Neural progenitor cell (in vitro differentiated cells): ENCODE data around the gene KEAP1. TPM values are rescaled to one million over a fixed set of nuclear protein-coding genes. Genes with fewer than 3 reads are reported as not detected.
"Not testable (repeated sequence)": the region's sequence is repeated elsewhere in the genome, so short reads cannot be mapped to it uniquely, and the experiment has no call there.

Experiments used
- DNase-seq: peaks from one replicate; pipeline ENCODE4 v3.0.0-alpha.2; 2016; ENCODE audit warnings: low spot score
- H2AFZ ChIP-seq: fragments of 200-600 bp; sonication (generic); replicated peaks from 2 replicates; pipeline ENCODE4 v1.6.1; 2016; ENCODE audit warnings: antibody characterized with exemption
- H3F3A ChIP-seq: fragments of 200-600 bp; sonication (generic); 2 replicates; pipeline ENCODE4 v1.6.1; 2016; ENCODE audit warnings: antibody characterized with exemption, low read depth
- H3K27ac ChIP-seq: fragments of 200-600 bp; sonication (generic); 2 replicates; pipeline ENCODE4 v1.5.1; 2016; ENCODE audit warnings: mild to moderate bottlenecking
- H3K27me3 ChIP-seq: fragments of 200-600 bp; sonication (generic); 2 replicates; pipeline ENCODE4 v1.6.1; 2016; ENCODE audit warnings: mild to moderate bottlenecking, moderate library complexity
- H3K36me3 ChIP-seq: fragments of 200-600 bp; sonication (generic); 2 replicates; pipeline ENCODE4 v1.5.1; 2016
- H3K4me1 ChIP-seq: fragments of 200-600 bp; sonication (generic); 2 replicates; pipeline ENCODE4 v1.6.1; 2016; ENCODE audit warnings: mixed run types
- H3K4me2 ChIP-seq: fragments of 200-600 bp; sonication (generic); 2 replicates; pipeline ENCODE4 v1.6.1; 2016
- H3K4me3 ChIP-seq: fragments of 200-600 bp; sonication (generic); 2 replicates; pipeline ENCODE4 v1.5.1; 2016
- H3K79me2 ChIP-seq: fragments of 200-600 bp; sonication (generic); 2 replicates; pipeline ENCODE4 v1.6.1; 2016; ENCODE audit warnings: low read depth
- H3K9ac ChIP-seq: fragments of 200-600 bp; sonication (generic); 2 replicates; pipeline ENCODE4 v1.6.1; 2016
- H3K9me3 ChIP-seq: fragments of 200-600 bp; sonication (generic); 2 replicates; pipeline ENCODE4 v1.5.1; 2016; ENCODE audit warnings: low read depth
- H4K20me1 ChIP-seq: fragments of 200-600 bp; sonication (generic); 2 replicates; pipeline ENCODE4 v1.6.1; 2016; ENCODE audit warnings: low read depth
- H3K27ac Mint-ChIP-seq: 3 replicates; pipeline ENCODE4 v1.8.0; 2021; ENCODE audit warnings: mixed read lengths
- H3K27me3 Mint-ChIP-seq: 2 replicates; pipeline ENCODE4 v1.8.0; 2022; ENCODE audit warnings: low read depth, mild to moderate bottlenecking, inconsistent platforms, moderate library complexity, mixed read lengths; ENCODE audit not compliant: insufficient read depth
- H3K36me3 Mint-ChIP-seq: 3 replicates; pipeline ENCODE4 v1.8.0; 2021; ENCODE audit warnings: mixed read lengths
- H3K4me1 Mint-ChIP-seq: 3 replicates; pipeline ENCODE4 v1.8.0; 2021; ENCODE audit warnings: mixed read lengths
- H3K4me3 Mint-ChIP-seq: 3 replicates; pipeline ENCODE4 v1.8.0; 2021; ENCODE audit warnings: mild to moderate bottlenecking, moderate library complexity, mixed read lengths
- H3K9me3 Mint-ChIP-seq: 3 replicates; pipeline ENCODE4 v1.8.0; 2020; ENCODE audit warnings: mixed read lengths
- CTCF ChIP-seq: fragments of 200-600 bp; sonication (generic); IDR thresholded peaks from 2 replicates; pipeline ENCODE4 v1.5.1; 2017; ENCODE audit warnings: antibody characterized with exemption, mild to moderate bottlenecking
- EZH2 ChIP-seq: fragments of 200-600 bp; sonication (generic); IDR thresholded peaks from 2 replicates; pipeline ENCODE4 v1.6.1; 2017; ENCODE audit warnings: antibody characterized with exemption, mild to moderate bottlenecking, moderate library complexity
- EZH2phosphoT487 ChIP-seq: fragments of 200-600 bp; sonication (generic); IDR thresholded peaks from 2 replicates; pipeline ENCODE4 v1.6.1; 2017; ENCODE audit warnings: antibody characterized with exemption
- total RNA-seq: library from RNA; depleted of rRNA; stranded (reverse); fragments of >200 nt; gene quantifications from 2 replicates; pipeline ENCODE4 v1.2.3, GENCODE V29; 2015; ENCODE audit warnings: low replicate concordance

Gene KEAP1
- total RNA-seq, 1 donor from 2014 or later, result 25.2 TPM

- no peak for DNase-seq
- Mint-ChIP-seq H3K4me3 (no peak overlapping the region), H3K36me3 (no peaks in the 10 kb centered on the region), H3K9me3 (no peaks in the 10 kb centered on the region), H3K4me1 (peaks cover 16% of the 10 kb centered on the region), H3K27ac (peak overlapping the region; percentile 90), H3K27me3 (peaks cover 3% of the 10 kb centered on the region)
- Histone ChIP-seq H3K9ac (no peak overlapping the region), H2AFZ (no peak overlapping the region), H3K36me3 (no peaks in the 10 kb centered on the region), H3F3A (no peaks in the 10 kb centered on the region), H3K4me3 (no peak overlapping the region), H3K79me2 (no peaks in the 10 kb centered on the region), H3K27ac (no peak overlapping the region), H3K4me2 (no peak overlapping the region), H4K20me1 (no peaks in the 10 kb centered on the region), H3K4me1 (peaks cover 21% of the 10 kb centered on the region), H3K9me3 (no peaks in the 10 kb centered on the region), H3K27me3 (peaks cover 5% of the 10 kb centered on the region)
- no peak for TF ChIP-seq EZH2phosphoT487
- no peak for TF ChIP-seq CTCF
- no peak for TF ChIP-seq EZH2
These were observed 36.0 kb downstream of the KEAP1 start for GRCh38 chr19:10467104-10467706.

- Histone ChIP-seq H3K27me3 (peaks cover 11% of the 10 kb centered on the region), H3K79me2 (no peaks in the 10 kb centered on the region), H3K27ac (no peak overlapping the region), H4K20me1 (no peaks in the 10 kb centered on the region), H3K36me3 (no peaks in the 10 kb centered on the region), H3K4me1 (peaks cover 23% of the 10 kb centered on the region), H3K4me3 (no peak overlapping the region), H3K4me2 (no peak overlapping the region), H3K9ac (no peak overlapping the region), H3K9me3 (no peaks in the 10 kb centered on the region), H3F3A (peaks cover 6% of the 10 kb centered on the region), H2AFZ (no peak overlapping the region)
- Mint-ChIP-seq H3K27me3 (peaks cover 2% of the 10 kb centered on the region), H3K36me3 (no peaks in the 10 kb centered on the region), H3K9me3 (no peaks in the 10 kb centered on the region), H3K27ac (no peak overlapping the region), H3K4me3 (no peak overlapping the region), H3K4me1 (peaks cover 20% of the 10 kb centered on the region)
- no peak for DNase-seq
- no peak for TF ChIP-seq EZH2phosphoT487
- TF ChIP-seq CTCF, result no peak
- no peak for TF ChIP-seq EZH2
These were observed 38.7 kb downstream of the KEAP1 start for GRCh38 chr19:10464456-10464855.

GRCh38 chr19:10462557-10462956, 40.6 kb downstream of the KEAP1 start:
- no peaks in the 10 kb centered on the region for H3K36me3 Mint-ChIP-seq
- Histone ChIP-seq H3K9me3 (no peaks in the 10 kb centered on the region), H3F3A (peaks cover 6% of the 10 kb centered on the region), H3K27ac (no peak overlapping the region), H4K20me1 (no peaks in the 10 kb centered on the region), H3K36me3 (no peaks in the 10 kb centered on the region), H2AFZ (no peak overlapping the region), H3K4me1 (peaks cover 4% of the 10 kb centered on the region), H3K79me2 (no peaks in the 10 kb centered on the region), H3K4me3 (no peak overlapping the region), H3K9ac (no peak overlapping the region), H3K4me2 (no peak overlapping the region), H3K27me3 (peaks cover 11% of the 10 kb centered on the region)
- H3K9me3 Mint-ChIP-seq, result no peaks in the 10 kb centered on the region
- peaks cover 2% of the 10 kb centered on the region for H3K27me3 Mint-ChIP-seq
- DNase-seq, result no peak
- H3K27ac Mint-ChIP-seq, result no peak overlapping the region
- peaks cover 11% of the 10 kb centered on the region for H3K4me1 Mint-ChIP-seq
- TF ChIP-seq CTCF, result no peak
- TF ChIP-seq EZH2, result no peak
- no peak for TF ChIP-seq EZH2phosphoT487
- H3K4me3 Mint-ChIP-seq, result peak overlapping the region; percentile 22

- H3K4me1 ChIP-seq, H3K36me3 ChIP-seq, H3K9ac ChIP-seq, H3K9me3 ChIP-seq, H3K79me2 ChIP-seq, H3K36me3 Mint-ChIP-seq, H3K9me3 Mint-ChIP-seq, H3K27me3 Mint-ChIP-seq, H2AFZ ChIP-seq, H3K27ac ChIP-seq, H3K27ac Mint-ChIP-seq, DNase-seq, H3F3A ChIP-seq, H4K20me1 ChIP-seq: not testable (repeated sequence)
- Mint-ChIP-seq H3K4me3 (peak overlapping the region; percentile 72), H3K4me1 (peaks cover 12% of the 10 kb centered on the region)
- peak overlapping the region; percentile 83 for H3K4me2 ChIP-seq
- H3K27me3 ChIP-seq, result peaks cover 11% of the 10 kb centered on the region
- H3K4me3 ChIP-seq, result peak overlapping the region; percentile 45
These were observed 41.1 kb downstream of the KEAP1 start for GRCh38 chr19:10462042-10462441.
